CD4-positive, alpha-beta memory T cell (primary cell): ENCODE results near the gene KRTAP10-3. TPM values are rescaled to one million over a fixed set of nuclear protein-coding genes. Genes with fewer than 3 reads are reported as not detected.

ENCODE experiments used
- CTCF ChIA-PET: fragments of 350-600 bp; sonication (Branson Sonifier 250); formaldehyde crosslinking; loops from one replicate; lab custom pipeline; 2021; ENCODE audit warnings: inconsistent platforms; ENCODE audit not compliant: partially characterized antibody; lab: Charles Lee
- POLR2A ChIA-PET: fragments of 350-600 bp; sonication (Branson Sonifier 250); formaldehyde crosslinking; loops from one replicate; lab custom pipeline; 2021; ENCODE audit not compliant: partially characterized antibody; lab: Charles Lee
- DNase-seq, 5 donors: peaks; one replicate each; pipeline versions ENCODE4 v3.0.0 to v3.0.0-alpha.2; 2020 to 2022; ENCODE audit warnings: mixed read lengths in 1 of 5
- H3K27ac ChIP-seq: one replicate; pipeline ENCODE4 v1.7.0; 2013; ENCODE audit warnings: low read depth, low read length
- H3K27me3 ChIP-seq: 2 replicates; pipeline ENCODE4 v1.7.0; 2013; ENCODE audit warnings: mild to moderate bottlenecking, low read length, moderate library complexity; ENCODE audit not compliant: insufficient read depth
- H3K36me3 ChIP-seq: 2 replicates; pipeline ENCODE4 v1.7.0; 2013; ENCODE audit warnings: mild to moderate bottlenecking, low read length, moderate library complexity; ENCODE audit not compliant: insufficient read depth
- H3K4me1 ChIP-seq: 2 replicates; pipeline ENCODE4 v1.7.0; 2013; ENCODE audit warnings: mild to moderate bottlenecking, low read length, moderate library complexity; ENCODE audit not compliant: insufficient read depth
- H3K4me3 ChIP-seq, 2 donors: one replicate each; pipeline ENCODE4 v1.7.0; 2013; ENCODE audit warnings: low read length in 2 of 2, mild to moderate bottlenecking in 1 of 2
- H3K9me3 ChIP-seq, 2 donors: one replicate each; pipeline ENCODE4 v1.7.0; 2013; ENCODE audit warnings: low read length in 2 of 2, control low read depth in 1 of 2; ENCODE audit not compliant: control insufficient read depth in 1 of 2
- H3K27ac Mint-ChIP-seq, 7 donors: one replicate each; pipeline ENCODE4 v1.8.0; 2020 to 2021; ENCODE audit warnings: mixed read lengths in 7 of 7, mild to moderate bottlenecking in 6 of 7, inconsistent platforms in 3 of 7, moderate library complexity in 3 of 7
- H3K27me3 Mint-ChIP-seq, 2 donors: one replicate each; pipeline ENCODE4 v1.8.0; 2020 to 2021; ENCODE audit warnings: mixed read lengths in 2 of 2
- H3K36me3 Mint-ChIP-seq, 2 donors: one replicate each; pipeline ENCODE4 v1.8.0; 2020 to 2021; ENCODE audit warnings: mixed read lengths in 2 of 2, inconsistent platforms in 1 of 2, mild to moderate bottlenecking in 1 of 2
- H3K4me1 Mint-ChIP-seq, 4 donors: one replicate each; pipeline ENCODE4 v1.8.0; 2020 to 2021; ENCODE audit warnings: mixed read lengths in 4 of 4, mild to moderate bottlenecking in 1 of 4
- H3K4me3 Mint-ChIP-seq, 8 donors: one replicate each; pipeline ENCODE4 v1.8.0; 2020 to 2021; ENCODE audit warnings: mixed read lengths in 8 of 8, mild to moderate bottlenecking in 7 of 8, moderate library complexity in 6 of 8, inconsistent platforms in 3 of 8
- H3K9me3 Mint-ChIP-seq, 8 donors: one replicate each; pipeline ENCODE4 v1.8.0; 2020 to 2021; ENCODE audit warnings: mixed read lengths in 8 of 8, mild to moderate bottlenecking in 5 of 8, inconsistent platforms in 3 of 8, moderate library complexity in 1 of 8
- intact Hi-C: fragments of 100-400 bp; cut with micrococcal nuclease; formaldehyde crosslinking; loops from one replicate; pipeline ENCODE4 v1.15.1; 2023
- polyA plus RNA-seq, 2 donors: library from polyadenylated mRNA; unstranded; fragments of 300-500 nt; fragmentation: Illumina TruSeq; gene quantifications; one replicate each; pipeline ENCODE4 v1.2.3, GENCODE V29; 2021
- total RNA-seq, 2 experiments: library from RNA; stranded (reverse); gene quantifications; one replicate each; pipeline ENCODE4 v1.2.3, GENCODE V29; 2021

KRTAP10-3 gene
- total and polyA plus RNA-seq, 4 experiments from 2014 or later: not detected

DNA sequence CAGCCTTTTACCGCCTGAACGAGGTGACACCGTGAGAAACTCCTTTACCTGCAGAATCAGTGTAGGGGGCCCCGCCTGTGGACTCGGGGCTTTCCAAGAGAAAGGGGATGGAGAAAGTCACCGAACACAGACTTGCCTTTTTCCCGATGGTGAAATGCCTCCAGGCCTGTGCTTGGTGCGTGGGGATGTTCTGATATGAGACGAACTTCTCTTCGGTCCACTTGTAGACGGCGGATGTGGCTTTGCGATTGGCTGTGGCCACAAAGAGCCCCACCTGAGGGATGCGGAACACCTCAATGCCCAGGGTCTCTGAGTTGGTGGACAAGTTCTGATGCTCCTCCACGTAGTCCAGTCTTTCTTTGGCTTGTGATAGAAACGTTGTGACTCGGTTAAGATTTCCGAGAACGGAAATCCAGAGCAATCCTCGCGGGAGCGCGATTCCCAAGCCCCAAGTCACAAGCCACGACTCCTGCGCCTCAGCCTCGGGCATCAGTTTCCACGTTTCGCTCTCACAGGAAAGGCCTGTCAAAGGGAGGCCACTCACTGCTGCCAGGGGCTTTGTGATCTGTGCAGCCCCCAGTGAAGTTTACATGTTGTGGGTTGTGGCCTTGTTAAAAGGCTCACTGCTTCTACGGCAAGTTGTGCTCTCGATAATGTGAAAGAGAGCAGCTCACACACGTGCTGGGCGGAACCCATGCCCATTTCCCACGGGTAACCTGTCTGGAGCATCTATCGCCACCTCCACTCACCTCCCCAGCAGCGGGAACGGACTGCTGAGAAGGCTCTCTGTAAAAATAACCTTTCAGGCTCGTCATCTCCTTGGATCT is 31.2 kb downstream of the KRTAP10-3 start:
- Mint-ChIP-seq H3K27ac (no peak overlapping the region), H3K9me3 (no peaks in the 10 kb centered on the region), H3K27me3 (peaks cover 0 to 2% of the 10 kb centered on the region in 2 donors), H3K36me3 (no peaks in the 10 kb centered on the region), H3K4me3 (no peak overlapping the region), H3K4me1 (peaks cover 0 to 4% (median 0%) of the 10 kb centered on the region in 4 donors)
- Histone ChIP-seq H3K27me3 (no peaks in the 10 kb centered on the region), H3K4me1 (no peaks in the 10 kb centered on the region), H3K9me3 (no peaks in the 10 kb centered on the region), H3K4me3 (no peak overlapping the region), H3K27ac (no peak overlapping the region), H3K36me3 (no peaks in the 10 kb centered on the region)
- POLR2A ChIA-PET: interaction anchor here (0.5 kb wide), 1 partner anchor 24 kb away, joined by 3 read pairs; no protein-coding TSS in a partner anchor
- intact Hi-C loops: no loop called here
- DNase-seq: no peak
- CTCF ChIA-PET: interaction anchor here (1.3 kb wide), 1 partner anchor 17 kb away, joined by 5 read pairs; no protein-coding TSS in a partner anchor

DNA sequence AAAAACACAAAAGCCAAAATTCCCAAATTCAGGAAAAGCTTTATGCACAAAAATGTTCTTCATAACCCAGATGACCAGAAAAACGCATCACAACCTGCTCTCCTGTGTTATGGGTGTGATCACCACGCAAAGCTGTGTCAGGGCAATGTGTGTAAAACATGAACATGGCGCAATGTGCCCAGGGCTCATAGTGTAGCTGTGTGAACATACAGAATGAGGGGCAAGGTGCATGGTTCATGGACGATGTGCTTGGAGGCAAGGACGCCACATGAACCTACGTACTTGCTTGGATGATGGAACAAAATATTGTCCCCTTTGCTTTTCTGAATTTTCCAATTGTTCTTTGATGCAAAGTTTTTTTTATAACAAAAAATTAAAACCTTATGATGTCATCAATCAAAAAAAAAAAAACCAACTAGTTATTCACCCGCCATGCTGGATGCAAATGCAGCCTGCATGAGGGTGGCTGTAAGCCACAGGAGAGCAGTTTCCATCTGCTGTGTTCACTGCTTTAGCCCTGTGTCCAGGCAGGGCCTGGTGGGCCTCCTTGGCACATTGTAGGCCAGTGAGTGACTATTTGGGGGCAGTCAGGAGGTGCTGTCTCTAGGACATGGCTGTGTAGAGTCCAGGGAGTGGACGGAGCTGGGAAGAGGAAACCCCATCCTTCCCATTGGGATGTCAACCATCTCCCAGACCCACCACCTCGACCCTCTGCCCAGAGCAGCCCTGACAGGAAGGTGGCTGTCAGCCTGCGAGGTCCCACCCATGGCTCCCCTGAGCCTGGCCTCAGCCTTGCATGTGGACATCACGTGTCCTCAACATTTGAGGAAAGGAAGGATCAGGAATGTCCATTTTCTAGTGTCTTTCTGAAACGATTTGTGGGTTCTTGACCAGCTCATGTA is 32.2 kb downstream of the KRTAP10-3 start:
- peak overlapping the region in 1 of 7 donors; percentile 22 for H3K27ac Mint-ChIP-seq
- POLR2A ChIA-PET: interaction anchor here (1.3 kb wide), 1 partner anchor 131 kb away, joined by 3 read pairs; the partner anchor contains the start of gene KRTAP12-3
- Histone ChIP-seq H3K4me1 (no peaks in the 10 kb centered on the region), H3K27ac (no peak overlapping the region), H3K9me3 (no peaks in the 10 kb centered on the region), H3K27me3 (no peaks in the 10 kb centered on the region), H3K36me3 (no peaks in the 10 kb centered on the region), H3K4me3 (no peak overlapping the region)
- intact Hi-C loops: no loop called here
- no peak overlapping the region for H3K4me3 Mint-ChIP-seq
- H3K27me3 Mint-ChIP-seq: peaks cover 0 to 2% of the 10 kb centered on the region in 2 donors
- H3K9me3 Mint-ChIP-seq: no peaks in the 10 kb centered on the region
- peaks cover 0 to 4% (median 0%) of the 10 kb centered on the region in 4 donors for H3K4me1 Mint-ChIP-seq
- DNase-seq: no peak
- CTCF ChIA-PET: interaction anchor here (1.3 kb wide), 1 partner anchor 16 kb away, joined by 5 read pairs; no protein-coding TSS in a partner anchor
- no peaks in the 10 kb centered on the region for H3K36me3 Mint-ChIP-seq

DNA sequence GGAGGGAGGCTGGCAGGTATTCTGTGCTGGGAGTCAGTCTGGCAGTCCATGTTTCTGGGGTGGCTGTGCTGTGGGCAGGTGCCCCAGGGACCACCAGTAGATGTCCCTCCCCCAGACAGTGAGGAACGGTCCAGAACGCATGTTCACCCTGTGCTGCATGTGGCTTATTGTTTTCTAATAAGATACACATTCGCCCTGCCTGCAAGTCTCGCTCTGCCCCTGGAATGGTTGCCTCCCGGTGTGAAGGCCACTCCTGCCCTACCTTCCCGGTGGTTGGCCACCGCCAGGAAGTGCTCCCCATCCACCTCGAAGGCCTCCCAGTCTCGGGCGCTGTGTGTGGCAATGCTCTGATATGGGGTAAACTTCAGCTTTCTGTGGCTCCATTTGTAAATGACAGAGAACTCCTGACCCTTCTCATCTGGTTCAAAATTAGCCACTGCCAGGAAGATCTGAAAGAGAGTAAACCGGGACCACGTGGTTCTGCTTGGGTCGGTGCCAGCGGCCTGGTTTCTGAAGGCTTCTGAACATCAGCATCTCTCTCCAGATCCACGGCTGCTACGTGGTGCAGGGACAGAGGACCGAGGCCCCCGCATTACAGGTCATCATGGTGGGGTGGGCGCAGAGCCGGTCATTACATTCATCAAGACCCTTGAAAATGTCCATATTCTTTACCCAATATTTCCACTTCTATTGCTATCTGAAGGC is 33.1 kb downstream of the KRTAP10-3 start:
- Histone ChIP-seq H3K4me1 (no peaks in the 10 kb centered on the region), H3K36me3 (no peaks in the 10 kb centered on the region), H3K4me3 (no peak overlapping the region), H3K27me3 (no peaks in the 10 kb centered on the region), H3K9me3 (no peaks in the 10 kb centered on the region), H3K27ac (no peak overlapping the region)
- Mint-ChIP-seq H3K9me3 (no peaks in the 10 kb centered on the region), H3K4me1 (peaks cover 0 to 4% (median 0%) of the 10 kb centered on the region in 4 donors), H3K36me3 (no peaks in the 10 kb centered on the region), H3K27ac (peak overlapping the region in 1 of 7 donors; percentile 22), H3K4me3 (no peak overlapping the region), H3K27me3 (peaks cover 0 to 2% of the 10 kb centered on the region in 2 donors)
- no peak for DNase-seq
- intact Hi-C loops: no loop called here
- CTCF ChIA-PET: no interaction called here
- POLR2A ChIA-PET: interaction anchor here (1.3 kb wide), 1 partner anchor 132 kb away, joined by 3 read pairs; the partner anchor contains the start of gene KRTAP12-3

DNA sequence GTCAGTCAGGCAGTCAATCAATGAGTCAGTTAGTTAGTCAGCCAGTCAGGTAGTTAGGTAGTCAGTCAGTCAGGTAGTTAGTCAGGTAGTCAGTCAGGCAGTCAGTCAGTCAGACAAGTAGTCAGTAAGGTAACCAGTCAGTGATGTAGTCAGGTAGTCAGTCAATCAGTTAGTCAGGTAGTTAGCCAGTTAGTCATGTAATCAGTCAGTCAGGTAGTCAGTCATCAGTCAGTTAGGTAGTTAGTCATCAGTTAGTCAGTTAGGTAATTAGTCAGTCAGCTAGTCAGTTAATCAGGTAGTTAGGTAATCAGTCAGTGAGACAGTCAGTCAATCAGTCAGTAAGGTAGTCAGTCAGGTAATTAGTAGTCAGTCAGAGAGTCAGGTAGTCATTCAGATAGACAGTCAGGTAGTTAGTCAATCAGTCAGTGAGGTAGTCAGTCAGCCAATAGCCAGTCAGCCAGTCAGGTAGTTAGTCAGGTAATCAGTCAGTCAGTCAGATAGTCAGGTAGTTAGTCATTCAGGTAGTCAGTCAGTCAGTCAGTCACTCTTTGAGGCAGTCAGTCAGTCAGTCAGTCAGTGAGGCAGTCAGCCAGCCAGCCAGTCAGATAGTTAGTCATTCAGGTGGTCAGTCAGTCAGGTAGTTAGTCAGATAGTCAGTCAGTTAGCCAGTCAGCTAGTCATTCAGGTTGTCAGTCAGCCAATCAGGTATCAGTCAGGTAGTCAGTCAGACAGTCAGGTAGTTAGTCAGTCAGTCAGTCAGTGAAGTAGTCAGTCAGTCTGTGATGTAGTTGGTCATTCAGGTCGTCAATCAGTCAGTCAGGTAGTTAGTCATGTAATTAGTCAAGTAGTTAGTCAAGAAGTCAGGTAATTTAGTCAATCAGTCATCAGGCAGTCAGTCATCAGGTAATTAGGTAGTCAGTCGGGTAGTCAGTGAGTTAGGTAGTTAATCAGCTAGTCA is 33.9 kb downstream of the KRTAP10-3 start:
- CTCF ChIA-PET: no interaction called here
- H3K27me3 ChIP-seq: no peaks in the 10 kb centered on the region
- H3K9me3 ChIP-seq: no peaks in the 10 kb centered on the region
- H3K4me1 Mint-ChIP-seq: no peaks in the 10 kb centered on the region
- no peaks in the 10 kb centered on the region for H3K4me1 ChIP-seq
- H3K4me3 ChIP-seq: no peak overlapping the region
- no peak overlapping the region for H3K27ac Mint-ChIP-seq
- no peak overlapping the region for H3K4me3 Mint-ChIP-seq
- no peak for DNase-seq
- H3K36me3 ChIP-seq: no peaks in the 10 kb centered on the region
- no peak overlapping the region for H3K27ac ChIP-seq
- POLR2A ChIA-PET: interaction anchor here (0.7 to 1.3 kb wide), 2 partner anchors 23 to 133 kb away, joined by 3 read pairs; partner anchors contain the start of gene KRTAP12-3
- H3K9me3 Mint-ChIP-seq: no peaks in the 10 kb centered on the region
- no peaks in the 10 kb centered on the region for H3K27me3 Mint-ChIP-seq
- H3K36me3 Mint-ChIP-seq: no peaks in the 10 kb centered on the region
- intact Hi-C loops: no loop called here

DNA sequence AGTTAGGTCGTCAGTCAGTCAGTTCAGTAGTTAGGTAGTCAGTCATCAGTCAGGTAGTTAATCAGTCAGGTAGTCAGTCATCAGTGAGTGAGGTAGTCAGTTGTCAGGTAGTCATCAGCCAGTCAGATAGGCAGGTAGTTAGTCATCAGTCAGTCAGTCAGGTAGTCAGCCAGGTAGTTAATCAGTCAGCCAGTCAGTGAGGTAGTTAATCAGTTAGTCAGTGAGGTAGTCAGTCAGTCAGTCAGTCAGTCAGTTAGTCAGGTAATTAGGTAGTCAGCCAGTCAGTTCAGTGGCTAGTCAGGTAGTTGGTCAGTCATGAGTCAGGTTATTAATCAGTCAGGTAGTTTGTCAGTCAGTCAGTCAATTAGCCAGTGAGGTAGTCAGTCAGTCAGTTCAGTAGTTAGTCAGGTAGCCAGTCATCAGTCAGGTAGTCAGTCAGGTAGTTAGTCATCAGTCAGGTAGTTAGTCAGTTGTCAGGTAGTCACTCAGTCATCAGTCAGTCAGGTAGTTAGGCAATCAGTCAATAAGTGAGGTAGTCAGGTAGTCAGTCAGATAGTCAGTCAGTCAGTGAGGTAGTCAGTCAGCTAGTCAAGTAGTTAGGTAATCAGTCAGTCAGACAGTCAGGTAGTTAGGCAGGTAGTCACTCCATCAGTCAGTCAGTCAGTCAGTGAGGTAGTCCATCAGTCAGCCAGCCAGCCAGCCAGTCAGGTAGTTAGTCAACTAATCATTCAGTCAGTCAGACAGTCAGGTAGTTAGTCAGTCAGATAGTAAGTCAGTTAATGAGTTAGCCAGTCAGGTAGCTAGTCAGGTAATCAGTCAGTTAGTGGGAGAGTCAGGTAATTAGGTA is 34.8 kb downstream of the KRTAP10-3 start:
- POLR2A ChIA-PET: interaction anchor here (0.7 kb wide), 1 partner anchor 24 kb away, joined by 3 read pairs; no protein-coding TSS in a partner anchor
- no peaks in the 10 kb centered on the region for H3K4me1 ChIP-seq
- no peaks in the 10 kb centered on the region for H3K9me3 ChIP-seq
- Mint-ChIP-seq H3K27ac (no peak overlapping the region), H3K36me3 (no peaks in the 10 kb centered on the region), H3K9me3 (no peaks in the 10 kb centered on the region), H3K4me1 (no peaks in the 10 kb centered on the region), H3K4me3 (no peak overlapping the region), H3K27me3 (no peaks in the 10 kb centered on the region)
- no peak overlapping the region for H3K27ac ChIP-seq
- no peak overlapping the region for H3K4me3 ChIP-seq
- H3K27me3 ChIP-seq: no peaks in the 10 kb centered on the region
- intact Hi-C loops: no loop called here
- CTCF ChIA-PET: no interaction called here
- H3K36me3 ChIP-seq: no peaks in the 10 kb centered on the region
- DNase-seq: no peak
